Panc1 (cell line): ENCODE results near the gene PRUNE2. TPM values are rescaled to one million over a fixed set of nuclear protein-coding genes. Genes with fewer than 3 reads are reported as not detected.

Source experiments
- ATAC-seq: fragments of 200-7000 bp; cut with Tn5 transposase; 2 replicates; pipeline ENCODE4 v1.9.1; 2020; ENCODE audit warnings: mild to moderate bottlenecking, moderate library complexity
- BruUV-seq: library from RNA; stranded (reverse); fragments of 400-500 nt; replicated peaks from 2 replicates; lab custom pipeline; 2021; lab: Mats Ljungman, UMichigan
- CTCF ChIA-PET: fragments of 300-600 bp; sonication (Branson Sonifier 250); formaldehyde crosslinking; loops from one replicate; lab custom pipeline; 2022; ENCODE audit warnings: antibody characterized with exemption; lab: Charles Lee
- POLR2A ChIA-PET: fragments of 300-600 bp; sonication (Branson Sonifier 250); formaldehyde crosslinking; loops from one replicate; lab custom pipeline; 2022; ENCODE audit warnings: antibody characterized with exemption; lab: Charles Lee
- DNase-seq: peaks from one replicate; pipeline ENCODE4 v3.0.0-alpha.2; 2010; ENCODE audit warnings: low read depth, low spot score
- H3K27ac ChIP-seq: 2 replicates; pipeline ENCODE4 v1.5.1; 2011; ENCODE audit warnings: mild to moderate bottlenecking, low read length, inconsistent platforms
- H3K27me3 ChIP-seq: fragments of 200-500 bp; sonication (Bioruptor generic); 2 replicates; pipeline ENCODE4 v1.6.0; 2014; ENCODE audit warnings: low read length, inconsistent platforms; ENCODE audit not compliant: control insufficient read depth, insufficient read depth
- H3K36me3 ChIP-seq: fragments of 200-500 bp; sonication (Bioruptor generic); 2 replicates; pipeline ENCODE4 v1.5.1; 2014; ENCODE audit warnings: inconsistent platforms, mild to moderate bottlenecking, low read length, moderate library complexity; ENCODE audit not compliant: control insufficient read depth, insufficient read depth
- H3K4me1 ChIP-seq: 2 replicates; pipeline ENCODE4 v1.5.1; 2011; ENCODE audit warnings: inconsistent platforms, mild to moderate bottlenecking, low read length, moderate library complexity; ENCODE audit not compliant: control insufficient read depth, insufficient read depth
- H3K4me3 ChIP-seq, 2 experiments: 2 replicates each; pipeline ENCODE4 v1.5.1; 2011 to 2012; ENCODE audit warnings: low read depth in 2 of 2, low read length in 2 of 2, mild to moderate bottlenecking in 2 of 2, inconsistent platforms in 1 of 2, moderate library complexity in 1 of 2
- H3K9me3 ChIP-seq: fragments of 200-500 bp; sonication (Bioruptor generic); 2 replicates; pipeline ENCODE4 v1.5.1; 2014; ENCODE audit warnings: low read depth, mild to moderate bottlenecking, inconsistent platforms, low read length, moderate library complexity; ENCODE audit not compliant: control insufficient read depth, insufficient read depth
- CTCF ChIP-seq: fragments of 450-650 bp; IDR thresholded peaks from 2 replicates; pipeline ENCODE4 v1.5.1; 2017; ENCODE audit warnings: mild to moderate bottlenecking
- POLR2AphosphoS5 ChIP-seq: IDR thresholded peaks from 2 replicates; pipeline ENCODE4 v1.6.1; 2012; ENCODE audit warnings: mild to moderate bottlenecking, low read depth, low read length, moderate library complexity
- REST ChIP-seq, 2 experiments: IDR thresholded peaks; 2 replicates each; pipeline ENCODE4 v1.6.1; 2011 to 2012; ENCODE audit warnings: low read depth in 2 of 2, control low read depth in 1 of 2, low read length in 1 of 2, mild to moderate bottlenecking in 1 of 2, moderate library complexity in 1 of 2; ENCODE audit not compliant: insufficient read depth in 1 of 2
- SIN3A ChIP-seq: IDR thresholded peaks from 2 replicates; pipeline ENCODE4 v1.6.1; 2012; ENCODE audit warnings: low read depth, mild to moderate bottlenecking, low read length, moderate library complexity, borderline replicate concordance; ENCODE audit not compliant: insufficient read depth
- TCF7L2 ChIP-seq: IDR thresholded peaks from 2 replicates; pipeline ENCODE4 v1.6.1; 2011; ENCODE audit warnings: mild to moderate bottlenecking, low read depth, low read length, inconsistent platforms
- in situ Hi-C: cut with HindIII; loops from 2 replicates; pipeline ENCODE4 v1.10.0; 2016; ENCODE audit warnings: low sequenced_read_pairs, low pct_unique_long_range_greater_than_20kb
- intact Hi-C: fragments of 100-400 bp; cut with micrococcal nuclease; formaldehyde crosslinking; loops from one replicate; pipeline ENCODE4 v1.10.0; 2022; ENCODE audit not compliant: unreplicated experiment
- total RNA-seq: library from RNA; stranded (reverse); gene quantifications from one replicate; pipeline ENCODE4 v1.2.1, GENCODE V29; 2021; ENCODE audit not compliant: unreplicated experiment

PRUNE2 gene
- total RNA-seq, 1 experiment from 2014 or later, result 0.18 TPM

- Histone ChIP-seq H3K4me1 (peaks cover 4% of the 10 kb centered on the region; the same call in 1 of the 2 replicates), H3K27ac (no peak overlapping the region), H3K36me3 (no peaks in the 10 kb centered on the region), H3K27me3 (peaks cover 5% of the 10 kb centered on the region; the same call in 1 of the 2 replicates), H3K4me3 (no peak overlapping the region), H3K9me3 (no peaks in the 10 kb centered on the region)
- intact Hi-C loops (no loop called here), in situ Hi-C loops (no loop called here)
- ChIA-PET POLR2A (no interaction called here), CTCF (interaction anchor here (0.6 to 0.7 kb wide), 2 partner anchors 108 to 307 kb away, joined by 3 to 4 read pairs; no protein-coding TSS in a partner anchor)
- ATAC-seq, result no peak
- BruUV-seq, result no TSS peak
- DNase-seq, result no peak
- TF ChIP-seq CTCF (no peak), REST (IDR thresholded peaks at IDR 0.05; ENCODE audit: insufficient read depth in 1 of 2, low read depth in 2 of 2, low read length in 1 of 2) (no peak), POLR2AphosphoS5 (no peak), SIN3A (no peak), TCF7L2 (no peak)
Observed at GRCh38 chr9:76690246-76690972, 215.5 kb downstream of the PRUNE2 start.

- Histone ChIP-seq H3K4me1 (peaks cover 4% of the 10 kb centered on the region; the same call in 1 of the 2 replicates), H3K27me3 (peaks cover 5% of the 10 kb centered on the region; the same call in 1 of the 2 replicates), H3K27ac (no peak overlapping the region), H3K9me3 (no peaks in the 10 kb centered on the region), H3K4me3 (no peak overlapping the region), H3K36me3 (no peaks in the 10 kb centered on the region)
- intact Hi-C loops (no loop called here), in situ Hi-C loops (no loop called here)
- POLR2A ChIA-PET, result no interaction called here
- CTCF ChIA-PET, result no interaction called here
- ATAC-seq, result no peak
- BruUV-seq, result no TSS peak
- no peak for TF ChIP-seq SIN3A
- TF ChIP-seq TCF7L2, result no peak
- TF ChIP-seq REST (IDR thresholded peaks at IDR 0.05; ENCODE audit: insufficient read depth in 1 of 2, low read depth in 2 of 2, low read length in 1 of 2), result no peak
- TF ChIP-seq POLR2AphosphoS5, result no peak
- DNase-seq, result no peak
Observed at GRCh38 chr9:76688471-76689238, 217.3 kb downstream of the PRUNE2 start.
